NCI-H1930 (cell line): ENCODE results near the gene GGPS1.
"Not testable (repeated sequence)": the region's sequence is repeated elsewhere in the genome, so short reads cannot be mapped to it uniquely, and the experiment has no call there.

Experiments
- DNase-seq, 2 experiments: peaks; one replicate each; lab custom pipeline; 2025; lab: John Stamatoyannopoulos, UW

The GGPS1 gene

GRCh38 chr1:235304549-235305451 lies 23.6 kb upstream of the GGPS1 start:
- no peak for DNase-seq

- no peak for DNase-seq
Observed at GRCh38 chr1:235307158-235308124, 20.9 kb upstream of the GGPS1 start.

- DNase-seq, result not testable (repeated sequence)
Observed at GRCh38 chr1:235309206-235309605, 19.2 kb upstream of the GGPS1 start.

GRCh38 chr1:235313262-235313661 lies 15.1 kb upstream of the GGPS1 start:
- DNase-seq, result no peak

DNA sequence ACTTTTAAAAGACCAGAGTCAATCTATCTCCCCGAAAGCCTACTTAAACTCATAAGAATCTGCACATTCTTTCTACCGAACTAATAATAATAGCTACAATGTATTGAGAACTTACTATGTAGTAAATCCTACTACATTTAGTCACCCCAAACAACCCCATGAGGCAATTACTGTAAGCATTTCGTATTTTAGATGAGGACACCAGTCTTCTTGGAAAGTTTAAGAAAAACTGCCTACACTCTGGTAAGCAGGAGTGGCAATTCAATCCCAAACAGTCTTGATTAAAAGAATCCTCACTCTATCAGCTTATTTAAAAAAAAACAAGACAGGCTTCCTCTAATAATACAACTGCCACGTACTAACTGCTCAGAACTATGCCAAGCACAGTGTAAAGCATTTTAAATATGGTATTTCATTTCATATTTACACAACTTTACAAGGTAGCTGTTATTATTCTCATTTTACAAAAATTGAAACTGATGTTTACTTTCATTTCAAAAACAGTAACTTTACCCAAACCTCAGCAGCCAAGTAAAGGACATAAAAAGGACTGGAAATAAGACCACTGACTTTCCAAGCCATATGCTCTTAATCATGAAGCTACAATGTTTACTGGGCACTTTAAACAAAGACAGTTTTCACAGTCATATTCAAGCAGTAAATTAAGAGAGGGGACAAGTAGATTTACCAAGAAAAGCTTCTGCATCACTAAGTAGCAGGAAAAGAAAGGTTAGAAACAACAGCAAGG lies 14.3 kb upstream of the GGPS1 start:
- DNase-seq, result no peak

DNA sequence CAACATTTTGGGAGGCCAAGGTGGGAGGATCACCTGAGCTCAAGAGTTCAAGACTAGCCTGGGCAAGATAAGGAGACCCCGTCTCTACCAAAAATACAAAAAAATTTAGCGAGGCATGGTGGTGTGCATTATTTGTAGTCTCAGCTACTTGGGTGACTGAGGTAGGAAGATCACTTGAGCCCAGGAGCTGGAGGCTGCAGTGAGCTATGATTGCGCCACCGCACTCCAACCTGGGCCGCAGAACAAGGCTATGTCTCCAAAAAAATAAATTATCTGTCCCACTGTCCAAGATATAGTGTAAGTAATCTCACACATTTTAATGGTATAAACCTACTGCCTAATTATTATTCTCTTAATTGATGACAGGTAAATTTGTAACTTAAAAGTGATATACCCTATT lies 13.2 kb upstream of the GGPS1 start:
- DNase-seq, result no peak

- no peak for DNase-seq
Observed at GRCh38 chr1:235315735-235316134, 12.6 kb upstream of the GGPS1 start.

GRCh38 chr1:235317168-235317567 lies 11.2 kb upstream of the GGPS1 start:
- DNase-seq, result no peak

DNA sequence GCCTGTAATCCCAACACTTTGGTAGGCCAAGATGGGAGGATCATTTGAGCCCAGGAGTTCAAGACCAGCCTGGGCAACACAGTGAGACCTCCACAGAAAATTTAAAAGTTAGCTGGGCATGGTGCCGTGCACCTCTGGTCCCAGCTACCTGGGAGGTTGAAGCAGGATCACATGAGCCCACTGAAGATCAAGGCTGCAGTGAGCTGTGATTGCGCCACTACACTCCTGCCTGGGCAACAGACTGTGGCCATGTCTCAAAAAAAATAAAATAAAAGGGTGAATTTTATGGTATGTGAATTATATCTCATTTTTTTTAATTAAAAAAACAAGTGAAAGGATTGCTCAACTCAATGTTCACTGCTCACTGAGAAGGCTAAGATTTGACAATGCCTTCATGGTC lies 9.1 kb upstream of the GGPS1 start:
- no peak for DNase-seq

DNA sequence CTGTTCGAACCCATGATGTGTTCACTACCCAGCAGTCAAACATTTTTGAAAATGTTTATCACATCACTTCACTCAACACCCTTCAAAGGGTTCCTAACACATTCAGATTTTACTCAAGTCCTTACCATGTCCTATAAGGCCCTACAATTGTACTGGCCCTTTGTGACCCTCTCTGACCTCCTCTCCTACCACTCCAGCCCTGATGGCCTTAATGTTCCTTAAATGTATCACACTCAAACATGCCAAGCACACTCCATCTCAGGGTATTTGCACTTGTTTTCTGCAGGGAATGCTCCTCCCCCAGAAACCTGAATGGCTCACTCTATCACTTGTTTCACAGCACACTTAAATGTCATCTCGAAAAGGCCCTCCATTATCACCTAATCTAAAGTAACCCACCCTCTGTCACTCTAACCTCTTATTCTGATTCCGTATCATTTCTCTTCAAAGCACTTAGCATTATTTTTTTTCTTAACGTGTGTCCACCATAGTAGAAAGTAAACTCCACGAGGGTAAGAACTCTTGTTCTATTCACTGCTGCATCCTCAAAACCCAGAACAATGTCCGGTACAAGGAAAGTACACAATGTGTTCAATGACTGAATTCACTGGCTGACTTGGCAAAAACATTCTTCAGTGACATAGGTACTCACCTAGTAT lies 7.7 kb upstream of the GGPS1 start:
- no peak for DNase-seq

DNA sequence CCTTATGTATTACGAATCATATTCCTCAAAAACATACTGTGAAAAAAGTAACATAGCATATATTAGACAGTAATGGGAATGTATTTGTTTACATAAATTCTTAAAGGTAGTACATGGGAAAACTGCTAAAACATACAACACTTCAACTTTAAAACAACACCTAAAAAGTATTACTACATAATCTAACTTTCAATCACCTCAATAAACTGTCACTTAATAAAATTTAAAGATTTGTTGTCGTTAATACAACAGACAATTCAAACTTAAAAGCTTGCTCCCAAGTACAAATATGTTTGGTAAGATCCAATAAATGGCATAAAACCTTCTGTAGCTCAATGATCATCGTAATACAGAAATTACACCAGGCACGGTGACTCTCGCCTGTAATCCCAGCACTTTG lies 4.1 kb upstream of the GGPS1 start:
- no peak for DNase-seq

DNA sequence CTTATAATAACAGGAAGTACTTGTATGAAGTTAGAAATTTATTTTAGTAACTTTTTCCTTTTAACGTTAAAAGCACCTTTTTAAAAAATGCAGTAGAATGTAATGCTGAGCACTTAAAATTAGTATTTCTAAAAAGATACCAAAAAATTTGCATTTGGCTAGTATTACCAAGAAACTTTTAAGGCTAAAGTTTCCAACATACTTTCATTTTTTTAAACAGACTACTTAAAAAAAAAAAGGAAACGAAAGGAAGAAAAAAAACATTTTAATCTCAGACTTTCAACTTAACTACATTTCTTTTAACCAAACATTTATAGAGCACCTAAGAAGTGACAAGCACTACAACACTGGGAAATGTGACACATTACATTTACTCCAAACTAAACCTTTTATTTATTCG lies 3.2 kb upstream of the GGPS1 start:
- no peak for DNase-seq

- DNase-seq, result no peak
Observed at GRCh38 chr1:235325854-235326253, 2.5 kb upstream of the GGPS1 start.

GRCh38 chr1:235326719-235327558 lies 1.4 kb upstream of the GGPS1 start:
- peak in 1 of 2 experiments; percentile 26 for DNase-seq

GRCh38 chr1:235327559-235328270 lies 655 bp upstream of the GGPS1 start, which contains the start of gene ARID4B:
TSS of gene ARID4B (minus strand) at chr1:235328179. CDS start at chr1:235326919, 1,260 bp downstream.
- DNase-seq, result no peak

DNA sequence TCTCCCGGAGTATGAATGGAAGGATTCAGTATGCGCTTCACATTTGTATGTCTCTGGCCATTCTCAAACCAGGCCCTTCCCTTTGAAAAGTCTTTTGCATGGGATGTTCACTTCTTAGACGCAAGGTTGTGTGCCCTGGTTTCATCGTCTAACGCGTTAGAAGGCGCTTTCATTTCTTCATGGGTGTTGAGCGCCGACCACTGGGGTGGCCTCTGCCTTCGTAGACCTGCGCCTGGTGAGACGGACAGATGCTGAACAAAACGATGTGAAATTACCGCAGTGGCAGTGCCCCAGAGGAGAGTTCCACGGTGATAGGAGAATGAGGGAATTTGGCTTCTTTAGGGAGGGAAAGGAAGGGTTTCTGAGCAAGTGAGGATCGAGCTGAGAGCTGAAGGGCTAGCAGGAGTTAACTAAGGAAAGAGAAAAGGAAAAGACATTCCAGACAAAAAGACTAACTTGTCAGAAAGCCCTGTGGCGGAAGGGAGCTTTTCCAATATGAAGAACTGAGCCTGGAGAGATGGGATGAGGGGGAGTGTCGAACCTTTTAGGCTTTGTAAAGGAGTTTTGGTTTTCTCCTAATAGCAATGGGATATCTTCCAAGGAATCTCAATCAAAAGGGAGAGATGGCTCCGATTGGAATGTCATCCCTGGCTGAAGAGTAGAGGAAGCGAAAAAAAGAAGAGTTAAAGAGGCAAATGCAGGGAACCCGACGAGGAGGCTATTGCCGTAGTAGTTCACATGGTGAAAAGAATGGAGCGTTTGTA lies 951 bp downstream of the GGPS1 start:
- peak; percentile 35 to 49 for DNase-seq

GRCh38 chr1:235330918-235331285 lies 2.5 kb downstream of the GGPS1 start:
- no peak for DNase-seq

DNA sequence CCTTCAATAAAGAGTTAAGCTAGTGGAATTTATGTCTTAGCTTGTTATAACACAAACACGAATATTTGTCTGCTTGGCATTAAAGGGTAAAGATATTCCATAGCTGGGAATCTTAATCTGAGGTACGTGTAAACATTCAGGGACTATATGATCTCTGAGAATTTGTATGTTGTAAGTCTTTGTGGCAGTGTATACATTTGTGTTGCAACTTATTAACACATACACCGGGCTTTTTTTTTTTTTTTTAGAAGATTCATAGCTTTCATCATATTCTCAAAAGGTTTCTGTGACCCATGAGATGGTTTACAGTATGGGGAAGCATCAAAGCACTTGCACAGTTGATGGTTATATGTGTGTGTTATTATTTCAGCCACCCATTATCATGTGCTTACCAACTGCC lies 3.0 kb downstream of the GGPS1 start:
- no peak for DNase-seq

- no peak for DNase-seq
Observed at GRCh38 chr1:235336903-235337302, 8.5 kb downstream of the GGPS1 start.
